ENCODE data around the gene PPFIBP2.

PPFIBP2 gene

DNA sequence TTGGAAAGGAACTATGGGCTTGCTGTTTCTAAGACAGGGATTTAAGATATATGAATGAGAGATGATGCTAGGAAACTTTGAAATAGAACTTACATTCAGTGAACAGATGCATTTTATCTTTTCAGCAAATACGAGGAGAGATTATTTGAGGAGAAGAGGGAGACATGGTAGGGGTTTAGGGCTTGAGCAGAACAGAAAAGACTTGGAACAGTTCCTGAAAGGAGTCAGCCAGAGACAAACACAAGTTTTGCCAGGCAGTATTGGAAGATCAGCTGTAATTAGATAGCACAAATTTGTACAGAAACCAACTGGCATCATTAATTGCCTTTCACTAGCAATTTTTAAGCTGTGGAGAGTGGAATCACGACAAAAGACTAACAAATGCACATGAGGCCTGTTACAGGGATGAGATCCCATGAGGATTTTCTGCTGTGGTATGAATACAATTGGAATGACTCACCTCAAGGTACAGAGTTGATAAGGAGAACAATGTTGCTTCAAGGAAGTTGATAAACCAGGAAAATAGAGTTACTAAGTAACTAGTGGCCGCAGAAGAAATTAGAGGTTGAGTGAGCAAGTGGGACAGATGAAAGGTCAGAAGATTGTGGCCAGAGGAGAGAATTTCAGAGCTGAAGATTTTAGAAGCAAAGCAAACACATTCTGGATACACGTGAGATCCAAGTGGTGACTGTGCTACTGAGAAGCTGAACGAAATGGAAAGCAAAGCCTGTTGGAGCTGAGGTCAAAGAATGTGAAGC, 91.6 kb downstream of the PPFIBP2 start:
- no peak for DNase-seq

- DNase-seq = no peak
These were observed 92.7 kb downstream of the PPFIBP2 start for GRCh38 chr11:7606496-7606895.

DNA sequence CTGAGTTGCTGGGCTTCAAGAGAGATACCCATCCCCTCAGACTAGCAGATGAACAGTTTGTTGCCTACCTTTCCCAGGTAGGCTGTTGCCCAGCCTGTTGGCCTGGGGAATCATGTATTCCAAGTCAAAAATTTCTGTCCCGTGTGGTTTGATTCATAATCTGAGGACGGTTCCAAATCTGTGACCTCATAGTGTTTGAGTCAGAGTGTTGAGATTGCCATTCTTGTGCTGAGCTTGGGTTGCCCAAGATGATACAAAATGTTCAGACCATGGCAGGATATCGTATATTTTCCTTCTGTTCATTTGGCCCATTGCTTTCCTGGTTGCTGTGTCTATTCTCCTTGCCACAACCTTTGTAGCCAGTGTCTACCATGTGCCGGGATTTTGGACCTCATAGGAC, 95.2 kb downstream of the PPFIBP2 start:
- no peak for DNase-seq

GRCh38 chr11:7609521-7609920, 95.7 kb downstream of the PPFIBP2 start:
- no peak for DNase-seq

DNA sequence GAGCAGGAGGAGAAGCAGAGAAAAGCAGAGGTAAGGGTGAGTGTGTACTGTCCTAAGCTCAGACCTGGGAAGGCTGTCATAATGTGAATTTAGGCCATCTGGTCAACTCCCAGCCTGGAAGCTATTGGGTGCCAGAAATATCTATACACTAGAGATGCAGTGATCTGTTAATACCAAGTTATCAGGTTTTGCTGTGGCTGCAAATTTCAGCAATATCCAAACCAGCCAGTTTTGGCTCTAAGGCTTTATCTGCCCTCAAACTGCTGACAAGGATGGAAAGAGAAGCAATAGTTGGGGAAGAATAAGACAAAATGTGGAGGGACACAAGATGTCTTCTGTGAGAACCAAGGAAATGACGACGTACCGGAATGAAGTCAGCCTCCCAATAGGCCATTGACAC, 96.6 kb downstream of the PPFIBP2 start:
- no peak for DNase-seq

- no peak for DNase-seq
These were observed 97.6 kb downstream of the PPFIBP2 start for GRCh38 chr11:7611411-7611810.

GRCh38 chr11:7612056-7612660, 98.4 kb downstream of the PPFIBP2 start:
- no peak for DNase-seq

DNA sequence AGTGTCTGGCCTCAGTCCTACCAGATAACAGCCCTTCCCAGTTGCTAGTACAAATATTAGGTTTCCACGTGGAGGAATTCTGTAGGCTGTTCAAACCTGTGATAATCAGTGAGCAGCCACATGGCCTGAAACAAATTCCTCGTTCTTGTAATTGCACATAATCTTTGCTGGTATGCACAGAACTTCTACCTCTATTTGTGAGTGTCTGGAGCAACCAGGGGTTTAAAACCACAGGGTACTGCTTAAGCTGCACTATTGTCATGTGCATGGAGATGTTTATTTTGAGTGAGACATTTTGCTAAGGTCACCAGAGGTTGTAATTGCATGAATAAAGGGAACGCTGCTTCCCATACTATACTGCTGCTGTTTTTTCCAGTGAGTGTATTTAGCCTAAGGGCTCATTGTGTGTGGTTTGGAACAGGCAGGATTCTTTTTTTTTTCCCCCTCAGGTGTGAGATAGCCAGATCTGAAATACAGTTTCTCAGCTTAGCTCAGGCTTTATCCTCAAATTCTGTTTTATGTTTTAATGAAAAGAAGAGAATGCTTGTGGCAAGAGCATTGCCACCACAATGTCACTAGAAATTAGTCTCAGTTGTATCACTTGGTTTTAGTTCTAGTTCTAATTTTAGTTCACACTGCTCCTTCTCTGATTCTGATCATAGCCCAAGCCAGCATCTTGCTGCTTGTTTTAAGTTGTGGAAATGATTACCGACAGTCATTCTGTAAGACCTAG, 99.0 kb downstream of the PPFIBP2 start:
- no peak for DNase-seq

- DNase-seq = no peak
These were observed 99.6 kb downstream of the PPFIBP2 start for GRCh38 chr11:7613394-7613720.

DNA sequence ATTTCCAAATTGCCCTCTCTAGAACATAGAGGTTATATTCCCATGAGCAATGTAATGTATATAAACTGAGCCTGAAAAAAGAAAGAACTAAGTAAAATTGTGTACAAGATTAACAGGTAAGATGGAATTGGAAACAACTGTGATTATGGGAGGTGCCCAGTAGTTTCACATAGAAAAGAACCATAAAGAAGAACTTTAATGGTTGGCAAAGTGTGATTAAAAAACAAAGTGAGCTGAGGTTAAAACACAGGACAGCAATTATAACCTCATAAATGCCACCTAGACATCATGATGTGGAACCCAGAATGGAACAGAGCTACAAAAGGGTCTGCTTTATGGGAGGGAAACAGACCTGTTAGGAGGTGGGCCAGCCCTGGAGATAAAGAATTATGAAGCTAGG, 100.9 kb downstream of the PPFIBP2 start:
- DNase-seq = no peak

GRCh38 chr11:7617032-7617431, 103.2 kb downstream of the PPFIBP2 start:
- no peak for DNase-seq

DNA sequence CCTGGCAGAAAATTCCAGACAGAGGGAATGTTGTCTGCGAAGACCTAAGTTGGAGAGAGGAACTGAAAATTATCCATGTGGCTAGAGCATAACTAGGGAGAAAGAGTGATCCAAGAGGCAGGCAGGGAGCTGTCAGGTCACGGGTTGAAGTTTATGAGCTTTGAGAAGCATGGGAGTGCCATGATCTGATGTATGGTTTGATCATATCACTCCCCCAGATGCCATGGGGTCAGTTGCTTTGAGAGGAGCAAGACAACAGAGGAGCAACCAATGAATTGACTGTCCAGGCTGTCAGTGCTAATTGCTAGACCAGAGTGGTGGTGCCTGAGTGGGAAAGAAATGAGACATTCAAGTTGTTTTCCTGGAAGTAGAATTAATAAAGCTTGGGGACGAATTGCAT, 105.5 kb downstream of the PPFIBP2 start:
- no peak for DNase-seq

GRCh38 chr11:7621090-7621489, 107.3 kb downstream of the PPFIBP2 start:
- DNase-seq = no peak

- no peak for DNase-seq
These were observed 107.8 kb downstream of the PPFIBP2 start for GRCh38 chr11:7621554-7621953.

DNA sequence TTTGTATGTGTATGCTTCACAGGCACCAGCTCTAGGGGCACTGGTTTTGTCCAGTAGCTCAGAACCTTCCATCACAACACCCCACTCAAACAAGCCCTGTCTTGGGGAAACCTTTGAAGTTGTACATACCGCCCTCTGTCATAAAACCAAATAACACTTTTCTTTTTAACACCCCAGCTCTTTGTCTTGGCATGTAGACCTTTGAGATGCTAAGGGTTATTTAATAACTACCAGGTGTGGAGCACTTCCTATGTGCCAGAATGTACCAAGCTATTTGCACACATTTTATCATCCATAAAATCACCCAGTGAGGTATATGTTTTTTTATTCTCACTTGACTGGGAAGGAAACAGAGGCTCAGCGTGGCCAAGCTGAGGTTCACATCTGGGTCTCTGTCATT, 108.9 kb downstream of the PPFIBP2 start:
- no peak for DNase-seq

DNA sequence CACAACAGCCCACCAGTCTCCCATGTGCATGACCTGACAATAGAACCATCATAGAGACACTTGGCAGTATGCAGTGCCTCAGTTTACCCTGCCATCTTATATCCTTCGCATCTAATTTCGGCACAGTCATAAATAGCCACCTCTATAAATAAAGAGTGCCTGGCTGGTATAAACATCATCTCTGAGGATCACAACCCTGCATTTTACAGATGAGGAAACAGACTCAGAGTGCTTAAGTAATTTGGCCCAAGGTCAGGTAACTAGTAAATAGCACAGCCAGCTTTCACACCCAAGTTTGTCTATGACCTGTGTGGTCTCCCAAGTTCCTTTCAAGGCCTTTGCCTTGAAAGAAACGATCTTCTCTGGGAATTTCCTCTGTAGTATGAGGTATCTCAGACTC, 114.9 kb downstream of the PPFIBP2 start:
- no peak for DNase-seq

- no peak for DNase-seq
These were observed 116.2 kb downstream of the PPFIBP2 start for GRCh38 chr11:7630002-7630401.

GRCh38 chr11:7632211-7632610, 118.4 kb downstream of the PPFIBP2 start:
- no peak for DNase-seq

DNA sequence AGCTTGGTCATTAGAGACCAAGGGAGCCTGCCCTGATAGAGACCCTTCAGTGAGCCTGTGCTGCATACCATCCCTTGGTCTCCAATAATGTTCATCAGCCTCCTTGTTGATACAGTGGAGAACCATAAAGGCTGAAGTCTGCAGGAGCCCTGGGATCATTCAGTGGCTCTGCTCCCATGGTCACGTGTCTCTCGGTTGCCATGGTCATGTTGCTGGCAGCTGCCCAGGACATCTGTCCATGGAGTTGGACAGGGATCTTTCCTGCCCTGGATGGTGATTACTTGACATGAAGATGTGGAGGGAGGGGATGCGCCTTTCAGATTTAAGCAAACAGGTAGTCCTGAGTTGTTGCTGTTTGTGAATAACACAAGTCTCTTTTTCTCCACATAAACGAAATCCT, 121.3 kb downstream of the PPFIBP2 start:
- no peak for DNase-seq

DNA sequence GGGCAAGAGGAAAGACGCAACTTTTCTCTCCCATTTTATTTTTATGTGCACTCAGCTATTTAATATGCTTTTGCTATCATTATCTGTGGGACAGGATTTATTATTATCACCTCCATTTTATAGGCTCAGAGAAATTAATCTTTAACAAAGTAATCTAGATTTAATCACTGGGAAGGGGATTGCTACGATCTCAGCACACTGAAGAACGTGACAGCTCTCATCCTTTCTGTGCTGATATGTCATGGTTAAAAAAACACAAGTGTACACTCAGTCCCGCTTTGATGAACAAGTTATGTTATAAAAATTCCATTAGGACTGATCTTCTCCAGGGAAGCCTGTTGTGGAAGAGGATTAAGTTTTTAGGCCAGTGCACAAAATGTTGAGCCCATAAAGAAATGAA, 121.9 kb downstream of the PPFIBP2 start:
- no peak for DNase-seq

DNA sequence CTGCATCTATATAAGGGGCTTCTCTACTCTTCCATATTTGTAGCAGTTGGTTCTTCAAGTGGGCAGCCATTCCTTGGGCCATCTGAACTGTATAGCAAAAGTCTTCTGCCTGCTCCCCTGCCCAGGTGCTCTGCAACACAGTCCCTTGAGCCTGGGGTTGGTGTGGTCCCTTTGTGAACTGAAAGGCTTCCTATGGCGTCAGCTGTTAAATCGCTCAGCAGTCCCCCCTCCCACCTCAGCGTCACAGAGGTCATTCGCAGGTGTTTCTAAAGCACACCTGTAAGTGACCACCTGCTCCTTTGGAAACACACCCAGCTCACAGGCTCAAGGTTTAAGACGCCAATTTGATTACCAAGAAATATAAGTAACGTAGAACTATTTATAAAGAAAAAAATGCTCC, 122.6 kb downstream of the PPFIBP2 start:
- DNase-seq = no peak

- DNase-seq = no peak
These were observed 123.8 kb downstream of the PPFIBP2 start for GRCh38 chr11:7637447-7638157.

Measured in suppressor macrophage treated with lipopolysaccharide for 1 hour (primary cell).